ENCODE measurements around the gene CABP1.

DNA sequence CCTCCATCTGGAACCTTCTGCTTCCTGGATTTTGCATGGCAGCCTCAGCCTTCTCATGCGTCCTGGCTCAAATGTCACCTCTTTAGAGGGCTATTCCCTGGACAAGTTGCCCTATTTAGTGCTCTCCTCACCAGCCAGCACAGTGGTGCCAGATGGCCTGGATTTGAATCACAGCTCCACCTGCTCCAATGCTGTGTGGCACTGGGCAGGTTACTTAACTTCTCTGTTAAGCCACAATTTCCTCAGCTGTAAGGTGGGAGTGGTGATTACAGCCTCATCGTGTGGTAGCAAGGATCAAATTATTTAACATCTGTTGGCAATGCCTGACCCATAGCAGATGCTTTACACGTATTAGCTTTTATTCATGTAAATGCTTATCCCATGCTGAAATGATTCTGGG, 42.6 kb upstream of the CABP1 start:
- no peak for TF ChIP-seq CTCF (IDR thresholded peaks at IDR 0.05)
- TF ChIP-seq REST (IDR thresholded peaks at IDR 0.05; ENCODE audit: insufficient read depth in 1 of 2, low read depth in 2 of 2, low read length in 1 of 2): no peak
- no peak for TF ChIP-seq TCF7L2 (IDR thresholded peaks at IDR 0.05; ENCODE audit: low read depth, low read length)
- TF ChIP-seq POLR2AphosphoS5 (IDR thresholded peaks at IDR 0.05; ENCODE audit: low read depth, low read length): no peak

All from Panc1 (cell line).